Prostate gland (tissue), 2 donors: Measurements from ENCODE around the gene ENPP6. TPM values are rescaled to one million over a fixed set of nuclear protein-coding genes. Genes with fewer than 3 reads are reported as not detected.

Experiments used
- DNase-seq: peaks from one replicate; pipeline ENCODE4 v3.0.0-alpha.2; 2019; ENCODE audit warnings: low spot score
- H3K27ac ChIP-seq, 2 donors: fragments of 200-600 bp; sonication (generic); 2 replicates each; pipeline ENCODE4 v1.5.1; 2017 to 2019
- H3K27me3 ChIP-seq: fragments of 200-600 bp; sonication (generic); replicated peaks from 2 replicates; pipeline ENCODE4 v1.5.1; 2019; ENCODE audit not compliant: insufficient read depth
- H3K36me3 ChIP-seq, 2 donors: fragments of 200-600 bp; sonication (generic); 1 replicate in 1 of 2; 2 replicates in 1 of 2; pipeline versions ENCODE4 v1.5.1 to v1.8.1; 2017 to 2019
- H3K4me1 ChIP-seq: fragments of 200-600 bp; sonication (generic); replicated peaks from 2 replicates; pipeline ENCODE4 v1.5.1; 2019
- H3K4me3 ChIP-seq, 2 donors: fragments of 200-600 bp; sonication (generic); 2 replicates each; pipeline ENCODE4 v1.5.1; 2017 to 2019
- H3K9me3 ChIP-seq: fragments of 200-600 bp; sonication (generic); 2 replicates; pipeline ENCODE4 v1.5.1; 2017
- CTCF ChIP-seq, 4 experiments: fragments of 200-600 bp in 2 of 4; fragments of 450-650 bp in 2 of 4; sonication (generic) in 2 of 4; IDR thresholded peaks; 1 replicate in 3 of 4; 2 replicates in 1 of 4; pipeline ENCODE4 v1.5.1; 2016 to 2019; ENCODE audit warnings: antibody characterized with exemption in 4 of 4, mild to moderate bottlenecking in 2 of 4, moderate library complexity in 2 of 4
- POLR2A ChIP-seq: fragments of 450-650 bp; IDR thresholded peaks from one replicate; pipeline ENCODE4 v1.6.1; 2016; ENCODE audit warnings: antibody characterized with exemption, mild to moderate bottlenecking
- POLR2AphosphoS5 ChIP-seq: sonication (generic); formaldehyde crosslinking; IDR thresholded peaks from one replicate; pipeline ENCODE4 v1.6.1; 2017; ENCODE audit warnings: antibody characterized with exemption
- WGBS: methylation state at CpG from one replicate; pipeline ENCODE4 v1.1.5; 2018; 5-methylcytosine and 5-hydroxymethylcytosine counted together
- intact Hi-C: fragments of 100-400 bp; cut with DNase I; formaldehyde crosslinking; loops from one replicate; pipeline ENCODE4 v1.14.2; 2022
- total RNA-seq, 2 donors: library from RNA; depleted of rRNA; stranded (reverse); fragments of >200 nt; gene quantifications; one replicate each; pipeline ENCODE4 v1.1.0, GENCODE V29; 2016

Gene ENPP6
- total RNA-seq, 2 donors from 2014 or later = 0.68 to 5.9 TPM

DNA sequence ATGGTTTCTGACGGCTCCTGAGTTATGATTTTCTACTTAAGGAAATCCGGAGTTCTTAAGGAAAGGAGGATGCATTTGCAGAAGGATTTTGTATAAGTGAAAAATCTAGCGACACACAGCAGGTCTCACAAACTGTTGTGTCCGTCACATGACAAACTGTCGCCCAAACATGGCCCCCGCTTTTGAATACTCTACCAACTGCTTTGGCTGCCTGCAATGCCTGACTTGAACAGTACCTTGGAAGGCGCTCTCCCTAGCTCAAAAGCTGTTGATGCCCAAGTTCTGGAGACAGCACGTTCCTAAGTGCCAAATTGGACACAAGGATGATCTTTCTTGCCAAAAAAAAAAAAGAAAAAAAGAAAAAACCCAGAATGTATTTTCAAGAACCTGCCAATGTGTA, 103.2 kb downstream of the ENPP6 start:
- Histone ChIP-seq H3K27ac (no peak overlapping the region), H3K9me3 (no peaks in the 10 kb centered on the region), H3K27me3 (no peaks in the 10 kb centered on the region), H3K4me1 (no peaks in the 10 kb centered on the region), H3K36me3 (no peaks in the 10 kb centered on the region), H3K4me3 (no peak overlapping the region)
- WGBS = 75% methylated on average over 8 of the region's 8 CpGs
- no peak for DNase-seq
- intact Hi-C loops = no loop called here
- no peak for TF ChIP-seq POLR2AphosphoS5
- no peak for TF ChIP-seq CTCF (IDR thresholded peaks at IDR 0.05)
- no peak for TF ChIP-seq POLR2A

- H3K27ac ChIP-seq = no peak overlapping the region
- H3K27me3 ChIP-seq = no peaks in the 10 kb centered on the region
- TF ChIP-seq POLR2AphosphoS5 = no peak
- TF ChIP-seq POLR2A = no peak
- TF ChIP-seq CTCF (IDR thresholded peaks at IDR 0.05) = no peak
- 73% methylated on average over 13 of the region's 13 CpGs for WGBS
- H3K9me3 ChIP-seq = no peaks in the 10 kb centered on the region
- H3K4me3 ChIP-seq = no peak overlapping the region
- no peaks in the 10 kb centered on the region for H3K36me3 ChIP-seq
- no peak for DNase-seq
- intact Hi-C loops = no loop called here
- no peaks in the 10 kb centered on the region for H3K4me1 ChIP-seq
Measured at GRCh38 chr4:184112006-184112550, 105.6 kb downstream of the ENPP6 start.

DNA sequence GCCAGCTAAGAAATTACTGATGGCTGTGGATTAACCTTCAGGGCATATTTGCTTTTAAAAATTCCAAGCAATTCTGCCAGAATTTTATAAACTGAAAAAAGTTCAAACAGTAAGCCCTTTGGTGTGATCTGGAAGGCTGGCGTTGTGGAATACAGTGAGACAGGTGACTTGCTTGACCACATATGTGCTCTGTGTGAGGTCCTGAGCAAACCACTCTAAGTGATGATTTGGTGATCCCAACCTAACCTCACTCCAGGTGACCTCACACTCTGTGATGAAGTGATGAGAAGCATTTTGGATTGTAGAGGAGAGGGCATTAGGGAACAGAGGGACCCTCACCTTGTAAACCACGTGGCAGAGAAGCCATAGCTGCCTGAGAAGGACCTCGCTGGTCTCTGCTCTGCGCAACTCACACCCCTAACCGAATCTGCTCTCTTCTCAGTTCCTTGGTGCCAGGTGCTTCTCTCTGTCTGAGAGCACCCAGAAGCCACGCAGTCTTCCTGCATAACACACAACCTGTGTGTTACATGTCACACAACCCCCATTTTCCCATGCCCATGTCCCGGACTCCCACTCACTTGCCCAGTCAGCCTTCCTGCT, 106.3 kb downstream of the ENPP6 start:
- Histone ChIP-seq H3K4me1 (no peaks in the 10 kb centered on the region), H3K27me3 (no peaks in the 10 kb centered on the region), H3K27ac (no peak overlapping the region), H3K9me3 (no peaks in the 10 kb centered on the region), H3K4me3 (no peak overlapping the region), H3K36me3 (no peaks in the 10 kb centered on the region)
- WGBS = 92% methylated on average over 7 of the region's 7 CpGs
- DNase-seq = no peak
- intact Hi-C loops = no loop called here
- TF ChIP-seq POLR2AphosphoS5 (no peak), CTCF (IDR thresholded peaks at IDR 0.05) (no peak), POLR2A (no peak)

DNA sequence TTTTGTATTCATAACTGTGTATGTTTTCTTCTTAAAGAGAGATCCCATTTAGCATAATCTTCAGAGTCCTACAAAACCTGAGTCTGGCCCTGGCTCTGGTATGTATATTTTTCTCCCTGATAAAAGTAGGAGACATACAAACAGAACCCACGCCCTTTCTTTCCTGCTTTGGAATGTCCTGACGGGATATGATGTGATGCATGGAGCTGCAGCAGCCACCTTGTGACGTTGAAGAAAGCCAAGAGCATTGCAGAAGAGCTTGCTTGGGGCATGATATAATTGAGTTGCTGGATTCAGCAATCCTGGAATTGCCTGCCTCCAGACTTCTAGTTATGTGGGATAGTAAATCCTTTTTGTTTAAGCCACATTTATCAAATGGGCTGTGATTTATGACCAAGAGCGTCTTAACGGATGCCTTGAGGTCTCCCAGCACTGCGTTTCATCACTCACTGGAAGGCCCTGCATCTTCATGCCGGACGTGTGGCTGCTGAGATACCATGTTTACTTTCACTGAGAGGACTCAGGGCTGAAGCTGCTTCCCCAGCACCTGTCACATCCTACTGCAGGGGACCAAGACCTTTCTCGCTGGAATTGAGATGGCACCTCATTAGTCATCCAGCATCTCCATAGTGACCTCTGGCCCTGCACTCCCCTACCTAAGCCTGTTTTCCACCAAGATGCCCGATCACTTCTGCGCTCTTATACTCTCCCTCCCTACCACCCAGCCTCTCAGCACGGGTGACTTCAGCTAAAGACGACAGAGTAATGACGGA, 107.0 kb downstream of the ENPP6 start:
- Histone ChIP-seq H3K4me3 (no peak overlapping the region), H3K27me3 (no peaks in the 10 kb centered on the region), H3K27ac (no peak overlapping the region), H3K4me1 (no peaks in the 10 kb centered on the region), H3K36me3 (no peaks in the 10 kb centered on the region), H3K9me3 (no peaks in the 10 kb centered on the region)
- TF ChIP-seq CTCF (IDR thresholded peaks at IDR 0.05) (no peak), POLR2A (no peak), POLR2AphosphoS5 (no peak)
- WGBS = 85% methylated on average over 14 of the region's 14 CpGs
- DNase-seq = no peak
- intact Hi-C loops = no loop called here
